Measurements from ENCODE around the gene HOXA6. TPM values are rescaled to one million over a fixed set of nuclear protein-coding genes. Genes with fewer than 3 reads are reported as not detected.

HOXA6 gene
- total and polyA plus RNA-seq, 2 experiments from 2014 or later, result not detected

GRCh38 chr7:27167916-27168264 lies 20.3 kb upstream of the HOXA6 start:
- peaks cover 19% of the 10 kb centered on the region; the same call in 2 of the 3 replicates for H3K9me3 Mint-ChIP-seq
- H3K9me2 ChIP-seq (ENCODE audit: insufficient read depth), result no peaks in the 10 kb centered on the region
- H3K4me2 ChIP-seq, result no peak overlapping the region
- H3K27ac ChIP-seq (ENCODE audit: low read depth), result no peak overlapping the region
- TF ChIP-seq JUNB (IDR thresholded peaks at IDR 0.05; ENCODE audit: unreplicated experiment), result no peak
- TF ChIP-seq EZH2 (IDR thresholded peaks at IDR 0.05; ENCODE audit: low read depth, unreplicated experiment), result peak; percentile 47
- TF ChIP-seq ZNF462 (CRISPR knock-in tag; IDR thresholded peaks at IDR 0.05), result no peak
- DNase-seq (ENCODE audit: low spot score), result no peak
- H3K4me3 Mint-ChIP-seq, result no peak overlapping the region; the same call in 2 of the 3 replicates
- H3K4me1 ChIP-seq (ENCODE audit: insufficient read depth), result peaks cover 10% of the 10 kb centered on the region
- H3K27me3 ChIP-seq (ENCODE audit: insufficient read depth), result peaks cover 100% of the 10 kb centered on the region
- ATAC-seq, result no peak
- H3K27ac Mint-ChIP-seq, result no peak overlapping the region
- H3K79me2 ChIP-seq (replicated peaks; ENCODE audit: insufficient read depth), result no peaks in the 10 kb centered on the region
- H3F3A ChIP-seq (replicated peaks; ENCODE audit: low read depth), result peaks cover 49% of the 10 kb centered on the region
- peaks cover 17% of the 10 kb centered on the region for H3K4me1 Mint-ChIP-seq
- no peaks in the 10 kb centered on the region; the same call in 2 of the 3 replicates for H3K36me3 Mint-ChIP-seq (ENCODE audit: low read depth)
- no peak overlapping the region for H2AFZ ChIP-seq
- H3K36me3 ChIP-seq (ENCODE audit: insufficient read depth), result no peaks in the 10 kb centered on the region; the same call in 1 of the 2 replicates
- H3K4me3 ChIP-seq, result no peak overlapping the region
- peaks cover 51% of the 10 kb centered on the region for H4K20me1 ChIP-seq (replicated peaks; ENCODE audit: insufficient read depth)
- peaks cover 100% of the 10 kb centered on the region for H3K27me3 Mint-ChIP-seq (ENCODE audit: insufficient read depth, low read depth, poor library complexity)

GRCh38 chr7:27166531-27167505 lies 19.2 kb upstream of the HOXA6 start:
- Mint-ChIP-seq H3K9me3 (peaks cover 16% of the 10 kb centered on the region; the same call in 2 of the 3 replicates), H3K27me3 (ENCODE audit: insufficient read depth, low read depth, poor library complexity) (peaks cover 100% of the 10 kb centered on the region), H3K27ac (no peak overlapping the region), H3K36me3 (ENCODE audit: low read depth) (no peaks in the 10 kb centered on the region; the same call in 2 of the 3 replicates), H3K4me3 (no peak overlapping the region), H3K4me1 (peaks cover 13% of the 10 kb centered on the region)
- Histone ChIP-seq H3K27me3 (ENCODE audit: insufficient read depth) (peaks cover 100% of the 10 kb centered on the region), H3K79me2 (replicated peaks; ENCODE audit: insufficient read depth) (no peaks in the 10 kb centered on the region), H3F3A (replicated peaks; ENCODE audit: low read depth) (peaks cover 38% of the 10 kb centered on the region), H3K4me3 (no peak overlapping the region), H3K9me2 (ENCODE audit: insufficient read depth) (no peaks in the 10 kb centered on the region), H4K20me1 (replicated peaks; ENCODE audit: insufficient read depth) (peaks cover 59% of the 10 kb centered on the region), H3K4me2 (no peak overlapping the region), H3K27ac (ENCODE audit: low read depth) (no peak overlapping the region), H2AFZ (no peak overlapping the region), H3K36me3 (ENCODE audit: insufficient read depth) (no peaks in the 10 kb centered on the region; the same call in 1 of the 2 replicates), H3K4me1 (ENCODE audit: insufficient read depth) (peaks cover 4% of the 10 kb centered on the region)
- no peak for ATAC-seq
- DNase-seq (ENCODE audit: low spot score), result peak; percentile 53
- TF ChIP-seq JUNB (IDR thresholded peaks at IDR 0.05; ENCODE audit: unreplicated experiment) (no peak), EZH2 (IDR thresholded peaks at IDR 0.05; ENCODE audit: low read depth, unreplicated experiment) (peak; percentile 95), EZH2phosphoT487 (IDR thresholded peaks at IDR 0.05; ENCODE audit: unreplicated experiment) (peak; percentile 27)

Measured in GM23338 (cell line).